ENCODE measurements around the gene TCF7L2.

DNA sequence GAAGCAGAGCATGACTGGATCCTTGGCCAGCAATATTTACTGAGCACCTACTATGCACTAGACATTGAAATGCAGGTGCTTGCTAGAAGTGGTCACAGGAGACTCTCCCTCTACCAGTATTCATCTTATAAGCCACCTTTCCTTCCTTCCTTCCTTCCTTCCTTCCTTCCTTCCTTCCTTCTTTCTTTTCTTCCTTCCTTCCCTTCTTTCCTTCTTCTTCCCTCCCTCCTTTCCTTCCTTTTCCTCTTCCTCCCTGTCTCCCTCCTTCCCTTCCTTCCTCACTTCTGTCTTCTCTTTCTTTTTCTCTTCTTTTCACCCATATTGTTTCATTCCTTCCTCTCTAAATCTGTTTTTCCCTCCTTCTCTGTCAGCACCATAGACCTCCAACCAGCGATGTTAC is 47.3 kb upstream of the TCF7L2 start:
- TF ChIP-seq, protein P1, sequence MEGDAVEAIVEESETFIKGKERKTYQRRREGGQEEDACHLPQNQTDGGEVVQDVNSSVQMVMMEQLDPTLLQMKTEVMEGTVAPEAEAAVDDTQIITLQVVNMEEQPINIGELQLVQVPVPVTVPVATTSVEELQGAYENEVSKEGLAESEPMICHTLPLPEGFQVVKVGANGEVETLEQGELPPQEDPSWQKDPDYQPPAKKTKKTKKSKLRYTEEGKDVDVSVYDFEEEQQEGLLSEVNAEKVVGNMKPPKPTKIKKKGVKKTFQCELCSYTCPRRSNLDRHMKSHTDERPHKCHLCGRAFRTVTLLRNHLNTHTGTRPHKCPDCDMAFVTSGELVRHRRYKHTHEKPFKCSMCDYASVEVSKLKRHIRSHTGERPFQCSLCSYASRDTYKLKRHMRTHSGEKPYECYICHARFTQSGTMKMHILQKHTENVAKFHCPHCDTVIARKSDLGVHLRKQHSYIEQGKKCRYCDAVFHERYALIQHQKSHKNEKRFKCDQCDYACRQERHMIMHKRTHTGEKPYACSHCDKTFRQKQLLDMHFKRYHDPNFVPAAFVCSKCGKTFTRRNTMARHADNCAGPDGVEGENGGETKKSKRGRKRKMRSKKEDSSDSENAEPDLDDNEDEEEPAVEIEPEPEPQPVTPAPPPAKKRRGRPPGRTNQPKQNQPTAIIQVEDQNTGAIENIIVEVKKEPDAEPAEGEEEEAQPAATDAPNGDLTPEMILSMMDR (conservative IDR thresholded peaks at IDR 0.05; ENCODE audit: low read depth, low read length): no peak
- TF ChIP-seq EZH2 (IDR thresholded peaks at IDR 0.05; ENCODE audit: low read length, unreplicated experiment) (no peak), EZH2phosphoT487 (IDR thresholded peaks at IDR 0.05; ENCODE audit: borderline replicate concordance, low read length) (no peak)

All from PC-3 (cell line).